Nephron (organoid): Measurements from ENCODE around the gene CHP2.
"Not testable (repeated sequence)": the region's sequence is repeated elsewhere in the genome, so short reads cannot be mapped to it uniquely, and the experiment has no call there.

Experiments used
- H3K27ac Mint-ChIP-seq, 3 experiments: 2 replicates each; pipeline ENCODE4 v1.8.0; 2020; ENCODE audit warnings: mixed read lengths in 3 of 3, mild to moderate bottlenecking in 2 of 3, moderate library complexity in 1 of 3
- H3K27me3 Mint-ChIP-seq: 2 replicates; pipeline ENCODE4 v1.8.0; 2021; ENCODE audit warnings: low read depth, mild to moderate bottlenecking, moderate library complexity, mixed read lengths
- H3K36me3 Mint-ChIP-seq: 2 replicates; pipeline ENCODE4 v1.8.0; 2020; ENCODE audit warnings: low read depth, mixed read lengths
- H3K4me1 Mint-ChIP-seq: 2 replicates; pipeline ENCODE4 v1.8.0; 2020; ENCODE audit warnings: mixed read lengths
- H3K4me3 Mint-ChIP-seq, 3 experiments: 2 replicates each; pipeline ENCODE4 v1.8.0; 2020; ENCODE audit warnings: mild to moderate bottlenecking in 3 of 3, mixed read lengths in 3 of 3, moderate library complexity in 2 of 3
- H3K9me3 Mint-ChIP-seq: 2 replicates; pipeline ENCODE4 v1.8.0; 2020; ENCODE audit warnings: mixed read lengths
- CTCF ChIP-seq, 3 experiments: fragments of 200-600 bp; sonication (generic); IDR thresholded peaks; one replicate each; pipeline ENCODE4 v1.5.0; 2021; ENCODE audit warnings: antibody characterized with exemption in 3 of 3; ENCODE audit not compliant: unreplicated experiment in 3 of 3

Gene CHP2

GRCh38 chr16:23726710-23727109 lies 28.1 kb upstream of the CHP2 start:
- Mint-ChIP-seq H3K4me3 (no peak overlapping the region), H3K27ac (no peak overlapping the region)

GRCh38 chr16:23728112-23728477 lies 26.7 kb upstream of the CHP2 start:
- Mint-ChIP-seq H3K4me1 (no peaks in the 10 kb centered on the region), H3K9me3 (peaks cover 1% of the 10 kb centered on the region), H3K27me3 (peaks cover 7% of the 10 kb centered on the region), H3K4me3 (no peak overlapping the region), H3K27ac (no peak overlapping the region), H3K36me3 (no peaks in the 10 kb centered on the region)
- TF ChIP-seq CTCF (IDR thresholded peaks at IDR 0.05; ENCODE audit: unreplicated experiment in 3 of 3), result peak in 1 of 3 experiments; percentile 3

More at GRCh38 chr16:23726710-23727109, 28.1 kb upstream of the CHP2 start:
- peaks cover 5% of the 10 kb centered on the region for H3K9me3 Mint-ChIP-seq
- TF ChIP-seq CTCF (IDR thresholded peaks at IDR 0.05; ENCODE audit: unreplicated experiment in 3 of 3), result no peak
- H3K27me3 Mint-ChIP-seq, result peaks cover 9% of the 10 kb centered on the region
- H3K4me1 Mint-ChIP-seq, result no peaks in the 10 kb centered on the region
- H3K36me3 Mint-ChIP-seq, result no peaks in the 10 kb centered on the region

GRCh38 chr16:23729503-23730424 lies 25.1 kb upstream of the CHP2 start:
- Mint-ChIP-seq H3K36me3 (no peaks in the 10 kb centered on the region), H3K27ac (no peak overlapping the region), H3K4me3 (no peak overlapping the region), H3K4me1 (no peaks in the 10 kb centered on the region), H3K9me3 (no peaks in the 10 kb centered on the region), H3K27me3 (peaks cover 5% of the 10 kb centered on the region)
- no peak for TF ChIP-seq CTCF (IDR thresholded peaks at IDR 0.05; ENCODE audit: unreplicated experiment in 3 of 3)

GRCh38 chr16:23734176-23734893 lies 20.5 kb upstream of the CHP2 start:
- no peak overlapping the region for H3K27ac Mint-ChIP-seq
- no peaks in the 10 kb centered on the region for H3K36me3 Mint-ChIP-seq

GRCh38 chr16:23737423-23738028 lies 17.3 kb upstream of the CHP2 start:
- not testable (repeated sequence) for H3K4me3 Mint-ChIP-seq, H3K4me1 Mint-ChIP-seq, H3K27ac Mint-ChIP-seq, H3K36me3 Mint-ChIP-seq, H3K9me3 Mint-ChIP-seq
- peaks cover 14% of the 10 kb centered on the region for H3K27me3 Mint-ChIP-seq

More at GRCh38 chr16:23734176-23734893, 20.5 kb upstream of the CHP2 start:
- Mint-ChIP-seq H3K4me1 (no peaks in the 10 kb centered on the region), H3K9me3 (no peaks in the 10 kb centered on the region), H3K27me3 (peaks cover 10% of the 10 kb centered on the region), H3K4me3 (no peak overlapping the region)
- TF ChIP-seq CTCF (IDR thresholded peaks at IDR 0.05; ENCODE audit: unreplicated experiment in 3 of 3), result no peak

GRCh38 chr16:23739516-23739915 lies 15.3 kb upstream of the CHP2 start:
- Mint-ChIP-seq H3K27ac (no peak overlapping the region), H3K4me1 (no peaks in the 10 kb centered on the region), H3K9me3 (no peaks in the 10 kb centered on the region), H3K36me3 (no peaks in the 10 kb centered on the region), H3K27me3 (peaks cover 24% of the 10 kb centered on the region), H3K4me3 (no peak overlapping the region)
- TF ChIP-seq CTCF (IDR thresholded peaks at IDR 0.05; ENCODE audit: unreplicated experiment in 3 of 3), result no peak
